ENCODE measurements around the gene LMAN2L. TPM values are rescaled to one million over a fixed set of nuclear protein-coding genes. Genes with fewer than 3 reads are reported as not detected.

Gene LMAN2L
- total RNA-seq, 4 donors from 2014 or later, result 17.2 to 21.5 (median 19.1) TPM

DNA sequence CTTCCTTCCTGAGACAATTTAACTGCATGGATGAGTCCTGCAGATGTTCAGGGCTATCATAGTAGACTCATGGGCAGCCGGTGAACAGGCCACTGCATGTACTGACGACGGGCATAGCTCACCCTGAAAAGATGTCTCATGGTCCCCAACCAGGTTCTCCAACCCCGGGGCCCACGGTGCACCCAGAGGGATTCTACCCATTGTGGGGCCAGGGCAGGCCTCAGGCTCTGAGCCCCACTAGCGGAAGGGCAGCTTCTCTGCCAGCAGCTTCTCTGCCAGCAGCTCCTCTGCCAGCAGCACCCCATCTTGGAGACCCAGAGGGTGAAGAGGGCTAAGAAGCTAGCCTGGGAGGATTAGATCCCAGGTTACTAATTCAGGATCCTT lies 17.6 kb upstream of the LMAN2L start:
- TF ChIP-seq, protein P1, sequence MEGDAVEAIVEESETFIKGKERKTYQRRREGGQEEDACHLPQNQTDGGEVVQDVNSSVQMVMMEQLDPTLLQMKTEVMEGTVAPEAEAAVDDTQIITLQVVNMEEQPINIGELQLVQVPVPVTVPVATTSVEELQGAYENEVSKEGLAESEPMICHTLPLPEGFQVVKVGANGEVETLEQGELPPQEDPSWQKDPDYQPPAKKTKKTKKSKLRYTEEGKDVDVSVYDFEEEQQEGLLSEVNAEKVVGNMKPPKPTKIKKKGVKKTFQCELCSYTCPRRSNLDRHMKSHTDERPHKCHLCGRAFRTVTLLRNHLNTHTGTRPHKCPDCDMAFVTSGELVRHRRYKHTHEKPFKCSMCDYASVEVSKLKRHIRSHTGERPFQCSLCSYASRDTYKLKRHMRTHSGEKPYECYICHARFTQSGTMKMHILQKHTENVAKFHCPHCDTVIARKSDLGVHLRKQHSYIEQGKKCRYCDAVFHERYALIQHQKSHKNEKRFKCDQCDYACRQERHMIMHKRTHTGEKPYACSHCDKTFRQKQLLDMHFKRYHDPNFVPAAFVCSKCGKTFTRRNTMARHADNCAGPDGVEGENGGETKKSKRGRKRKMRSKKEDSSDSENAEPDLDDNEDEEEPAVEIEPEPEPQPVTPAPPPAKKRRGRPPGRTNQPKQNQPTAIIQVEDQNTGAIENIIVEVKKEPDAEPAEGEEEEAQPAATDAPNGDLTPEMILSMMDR (IDR thresholded peaks at IDR 0.05), result no peak
- no peak for TF ChIP-seq POLR2A (IDR thresholded peaks at IDR 0.05)
- intact Hi-C loops (cut with DNase I; ENCODE audit: low total_unique reads), result no loop called here
- WGBS, 2 donors, result 69 to 73% methylated on average over 3 to 6 of the region's 6 CpGs
- H3K4me3 ChIP-seq (ENCODE audit: low read depth, poor library complexity, severe bottlenecking), result no peak overlapping the region
- DNase-seq (ENCODE audit: low spot score in 2 of 2), result no peak

DNA sequence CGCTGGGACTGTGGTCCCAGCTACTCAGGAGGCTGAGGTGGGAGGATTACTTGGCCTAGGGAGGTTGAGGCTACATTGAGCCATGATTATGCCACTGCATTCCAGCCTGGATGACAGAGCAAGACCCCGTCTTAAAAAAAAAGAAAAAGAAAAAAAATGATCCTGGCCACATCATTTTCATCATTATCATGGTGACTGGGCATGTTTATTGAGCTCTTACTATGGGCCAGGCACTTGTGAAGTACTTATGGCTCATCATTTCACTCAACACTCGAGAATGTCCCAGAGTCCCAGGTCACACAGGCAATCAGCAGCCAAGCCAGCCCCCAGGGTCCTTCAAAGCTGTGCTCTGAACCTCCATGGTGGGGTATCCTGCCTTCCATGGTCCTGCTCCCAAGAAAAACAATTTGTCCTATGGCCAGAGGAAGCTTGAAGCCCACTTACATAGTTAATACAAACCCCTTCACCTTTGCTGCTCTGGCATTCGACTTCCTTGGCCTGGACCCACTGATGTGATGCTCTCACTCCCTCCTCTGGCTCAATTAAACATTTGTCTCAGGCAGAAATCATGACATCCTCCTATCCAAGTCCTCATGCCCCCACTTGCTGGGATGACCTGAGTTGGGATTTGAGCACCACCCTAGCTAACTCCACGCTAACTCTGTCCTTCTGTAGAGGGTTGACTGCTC lies 17.1 kb upstream of the LMAN2L start:
- intact Hi-C loops (cut with DNase I; ENCODE audit: low total_unique reads), result no loop called here
- no peak for DNase-seq (ENCODE audit: low spot score in 2 of 2)
- H3K4me3 ChIP-seq (ENCODE audit: low read depth, poor library complexity, severe bottlenecking), result no peak overlapping the region
- TF ChIP-seq POLR2A (IDR thresholded peaks at IDR 0.05), result no peak
- TF ChIP-seq, protein P1 (IDR thresholded peaks at IDR 0.05), result no peak
- WGBS, 2 donors, result 77 to 80% methylated on average over 5 of the region's 5 CpGs

DNA sequence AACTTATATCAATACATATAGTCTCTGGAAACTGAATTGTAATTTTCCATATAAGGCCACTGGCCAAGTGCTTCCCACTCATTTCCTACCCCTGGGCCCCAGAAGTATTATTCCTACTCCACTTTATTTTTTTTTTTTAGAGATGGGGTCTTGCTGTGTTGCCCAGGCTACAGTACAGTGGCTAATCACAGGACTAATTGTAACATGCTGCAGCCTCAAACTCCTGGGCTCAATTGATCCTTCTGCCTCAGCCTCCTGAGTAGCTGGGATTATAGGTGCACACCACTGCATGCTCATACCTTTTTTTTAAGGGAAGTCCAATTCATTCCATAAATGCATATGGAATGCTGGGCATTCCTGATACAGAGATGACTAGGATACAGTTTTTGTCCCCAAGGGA lies 14.5 kb upstream of the LMAN2L start:
- TF ChIP-seq, protein P1 (IDR thresholded peaks at IDR 0.05), result no peak
- no peak for TF ChIP-seq POLR2A (IDR thresholded peaks at IDR 0.05)
- no peak for DNase-seq (ENCODE audit: low spot score in 2 of 2)
- intact Hi-C loops (cut with DNase I; ENCODE audit: low total_unique reads), result no loop called here
- H3K4me3 ChIP-seq (ENCODE audit: low read depth, poor library complexity, severe bottlenecking), result no peak overlapping the region

DNA sequence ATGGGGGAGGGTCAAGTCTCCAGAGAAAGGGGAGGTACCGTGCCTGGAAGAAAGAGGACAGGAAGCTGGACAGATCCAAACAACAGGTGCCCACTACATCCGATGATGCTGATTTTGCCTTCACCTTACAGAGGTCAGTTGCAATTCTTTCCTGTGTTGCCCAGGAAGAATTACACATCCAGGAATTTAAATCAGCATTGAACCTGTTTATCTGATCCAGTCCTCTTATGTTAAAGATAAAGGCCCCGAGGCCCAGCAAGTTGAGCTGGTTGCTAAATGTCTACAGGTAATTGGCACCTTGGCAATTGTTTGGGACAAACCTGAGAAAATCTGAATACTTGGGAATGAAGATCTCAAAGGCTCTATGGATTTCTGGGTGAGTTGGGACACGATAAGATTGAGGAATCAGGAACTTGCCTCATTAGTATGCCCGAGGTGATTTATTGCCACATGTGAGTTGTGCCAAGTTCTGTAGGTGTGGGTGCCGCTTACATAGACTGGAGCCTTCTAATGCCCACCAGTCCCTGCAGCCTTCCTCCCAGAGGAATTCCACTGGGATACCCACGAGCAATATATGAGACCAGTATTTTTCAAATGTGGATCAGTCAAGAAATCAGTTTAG lies 13.9 kb upstream of the LMAN2L start:
- intact Hi-C loops (cut with DNase I; ENCODE audit: low total_unique reads), result no loop called here
- TF ChIP-seq POLR2A (IDR thresholded peaks at IDR 0.05), result no peak
- TF ChIP-seq, protein P1 (IDR thresholded peaks at IDR 0.05), result no peak
- no peak for DNase-seq (ENCODE audit: low spot score in 2 of 2)
- WGBS, 2 donors, result 33 to 44% methylated on average over 7 of the region's 7 CpGs
- no peak overlapping the region for H3K4me3 ChIP-seq (ENCODE audit: low read depth, poor library complexity, severe bottlenecking)

DNA sequence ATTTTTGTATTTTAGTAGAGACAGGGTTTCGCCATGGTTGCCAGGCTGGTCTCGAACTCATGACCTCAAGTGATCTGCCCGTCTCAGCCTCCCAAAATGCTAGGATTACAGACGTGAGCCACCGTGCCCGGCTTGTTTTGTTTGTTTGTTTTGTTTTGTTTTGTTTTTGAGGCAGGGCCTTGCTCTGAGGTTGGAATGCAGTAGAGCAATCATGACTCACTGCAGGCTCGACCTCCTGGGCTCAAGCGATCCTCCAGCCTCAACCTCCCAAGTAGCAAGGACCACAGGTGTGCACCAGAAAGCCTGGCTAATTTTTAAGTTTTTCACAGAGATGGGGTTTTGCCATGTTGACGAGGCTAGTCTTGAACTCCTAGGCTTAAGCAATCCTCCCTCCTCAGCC lies 11.9 kb upstream of the LMAN2L start:
- H3K4me3 ChIP-seq (ENCODE audit: low read depth, poor library complexity, severe bottlenecking), result no peak overlapping the region
- TF ChIP-seq, protein P1 (IDR thresholded peaks at IDR 0.05), result no peak
- no peak for TF ChIP-seq POLR2A (IDR thresholded peaks at IDR 0.05)
- intact Hi-C loops (cut with DNase I; ENCODE audit: low total_unique reads), result no loop called here
- 87 to 88% methylated on average over 9 of the region's 9 CpGs for WGBS, 2 donors
- DNase-seq (ENCODE audit: low spot score in 2 of 2), result no peak
